MM.1S (cell line): ENCODE results near the gene BCL11A.

Experiments used
- EZH2 ChIP-seq: fragments of 300-600 bp; sonication (generic); optimal IDR thresholded peaks from 2 replicates; pipeline ENCODE3; 2017; ENCODE audit warnings: low read depth, mild to moderate bottlenecking, antibody characterized with exemption, low read length, mixed read lengths
- EZH2phosphoT487 ChIP-seq: fragments of 300-600 bp; sonication (generic); IDR thresholded peaks from 2 replicates; pipeline ENCODE4 v1.6.1; 2018; ENCODE audit warnings: antibody characterized with exemption, low read length
- TF ChIP-seq, protein P1 (sequence below): fragments of 300-600 bp; sonication (generic); IDR thresholded peaks from 2 replicates; pipeline ENCODE4 v1.5.1; 2016; ENCODE audit warnings: antibody characterized with exemption, low read length, mixed read lengths

DNA sequence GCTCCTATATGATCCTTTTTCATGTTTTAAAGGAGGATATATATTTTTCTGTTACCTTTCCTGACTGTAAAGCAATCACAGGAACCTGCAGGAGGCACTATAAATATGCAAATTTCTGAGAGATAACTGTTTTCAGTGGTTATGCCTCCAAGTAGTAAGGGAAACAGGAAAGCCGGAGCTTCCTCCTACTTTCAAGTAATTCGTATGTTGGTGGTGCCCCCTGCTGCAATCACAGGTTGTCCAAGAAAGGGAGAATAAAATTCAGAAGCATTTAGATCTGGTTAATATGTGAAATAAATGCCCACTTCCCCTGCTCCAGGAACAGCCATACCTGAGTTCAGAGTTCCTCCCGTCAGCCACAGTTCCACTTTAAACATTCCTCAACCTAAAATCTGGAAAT is 12.0 kb upstream of the BCL11A start:
- no peak for TF ChIP-seq EZH2
- TF ChIP-seq, protein P1, sequence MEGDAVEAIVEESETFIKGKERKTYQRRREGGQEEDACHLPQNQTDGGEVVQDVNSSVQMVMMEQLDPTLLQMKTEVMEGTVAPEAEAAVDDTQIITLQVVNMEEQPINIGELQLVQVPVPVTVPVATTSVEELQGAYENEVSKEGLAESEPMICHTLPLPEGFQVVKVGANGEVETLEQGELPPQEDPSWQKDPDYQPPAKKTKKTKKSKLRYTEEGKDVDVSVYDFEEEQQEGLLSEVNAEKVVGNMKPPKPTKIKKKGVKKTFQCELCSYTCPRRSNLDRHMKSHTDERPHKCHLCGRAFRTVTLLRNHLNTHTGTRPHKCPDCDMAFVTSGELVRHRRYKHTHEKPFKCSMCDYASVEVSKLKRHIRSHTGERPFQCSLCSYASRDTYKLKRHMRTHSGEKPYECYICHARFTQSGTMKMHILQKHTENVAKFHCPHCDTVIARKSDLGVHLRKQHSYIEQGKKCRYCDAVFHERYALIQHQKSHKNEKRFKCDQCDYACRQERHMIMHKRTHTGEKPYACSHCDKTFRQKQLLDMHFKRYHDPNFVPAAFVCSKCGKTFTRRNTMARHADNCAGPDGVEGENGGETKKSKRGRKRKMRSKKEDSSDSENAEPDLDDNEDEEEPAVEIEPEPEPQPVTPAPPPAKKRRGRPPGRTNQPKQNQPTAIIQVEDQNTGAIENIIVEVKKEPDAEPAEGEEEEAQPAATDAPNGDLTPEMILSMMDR = peak; percentile 43
- TF ChIP-seq EZH2phosphoT487 = no peak
